HEK293T (cell line): Measurements from ENCODE around the gene STEAP1.
"Not testable (repeated sequence)": the region's sequence is repeated elsewhere in the genome, so short reads cannot be mapped to it uniquely, and the experiment has no call there.

Source experiments
- CTCF ChIA-PET: fragments of 350-600 bp; formaldehyde crosslinking; extraction: SDS; loops from one replicate; lab custom pipeline; 2021; ENCODE audit warnings: antibody characterized with exemption, inconsistent platforms; lab: Yijun Ruan, JAX
- POLR2A ChIA-PET: fragments of 350-600 bp; formaldehyde crosslinking; extraction: SDS; loops from one replicate; lab custom pipeline; 2020; ENCODE audit warnings: antibody characterized with exemption, inconsistent platforms; lab: Yijun Ruan, JAX
- DNase-seq: peaks from one replicate; pipeline ENCODE4 v3.0.0; 2012; ENCODE audit warnings: mixed read lengths; ENCODE audit errors: extremely low spot score
- ARNT ChIP-seq: fragments of 450-650 bp; IDR thresholded peaks from 2 replicates; pipeline ENCODE4 v1.6.1; 2017; ENCODE audit warnings: mild to moderate bottlenecking
- BHLHE40 ChIP-seq: fragments of 450-650 bp; IDR thresholded peaks from 2 replicates; pipeline ENCODE4 v1.6.1; 2016; ENCODE audit warnings: mild to moderate bottlenecking, moderate library complexity, borderline replicate concordance
- CTBP1 ChIP-seq: fragments of 450-650 bp; IDR thresholded peaks from 2 replicates; pipeline ENCODE4 v1.6.1; 2016; ENCODE audit warnings: borderline replicate concordance
- ELF4 ChIP-seq: fragments of 450-650 bp; IDR thresholded peaks from 2 replicates; pipeline ENCODE4 v1.6.1; 2017; ENCODE audit warnings: antibody characterized with exemption
- FOXA1 ChIP-seq: fragments of 450-650 bp; IDR thresholded peaks from 2 replicates; pipeline ENCODE4 v1.6.1; 2016; ENCODE audit warnings: mild to moderate bottlenecking
- FOXK2 ChIP-seq: fragments of 450-650 bp; IDR thresholded peaks from 2 replicates; pipeline ENCODE4 v1.6.1; 2016; ENCODE audit warnings: mild to moderate bottlenecking
- FOXM1 ChIP-seq: fragments of 450-650 bp; IDR thresholded peaks from 2 replicates; pipeline ENCODE4 v1.6.1; 2017; ENCODE audit warnings: mild to moderate bottlenecking, borderline replicate concordance
- HDGF ChIP-seq: fragments of 450-650 bp; IDR thresholded peaks from 2 replicates; pipeline ENCODE4 v1.6.1; 2017; ENCODE audit warnings: antibody characterized with exemption, borderline replicate concordance
- L3MBTL2 ChIP-seq: fragments of 450-650 bp; conservative IDR thresholded peaks from 2 replicates; pipeline ENCODE4 v1.6.1; 2016; ENCODE audit warnings: mild to moderate bottlenecking
- LEF1 ChIP-seq: fragments of 450-650 bp; IDR thresholded peaks from 2 replicates; pipeline ENCODE4 v1.6.1; 2017; ENCODE audit warnings: mild to moderate bottlenecking, borderline replicate concordance
- NFRKB ChIP-seq: fragments of 450-650 bp; IDR thresholded peaks from 2 replicates; pipeline ENCODE4 v1.6.1; 2016; ENCODE audit warnings: mild to moderate bottlenecking, moderate library complexity
- PKNOX1 ChIP-seq: fragments of 450-650 bp; IDR thresholded peaks from 2 replicates; pipeline ENCODE4 v1.6.1; 2016
- SP1 ChIP-seq: fragments of 450-650 bp; IDR thresholded peaks from 2 replicates; pipeline ENCODE4 v1.6.1; 2017
- SUZ12 ChIP-seq: fragments of 450-650 bp; IDR thresholded peaks from 2 replicates; pipeline ENCODE4 v1.6.1; 2016; ENCODE audit warnings: mild to moderate bottlenecking
- TARDBP ChIP-seq: fragments of 450-650 bp; IDR thresholded peaks from 2 replicates; pipeline ENCODE4 v1.6.1; 2016
- ZNF384 ChIP-seq: fragments of 450-650 bp; IDR thresholded peaks from 2 replicates; pipeline ENCODE4 v1.6.1; 2016

The STEAP1 gene

GRCh38 chr7:90178166-90178565 is 23.9 kb downstream of the STEAP1 start:
- POLR2A ChIA-PET = no interaction called here
- CTCF ChIA-PET = no interaction called here
- TF ChIP-seq NFRKB (no peak), CTBP1 (no peak), FOXA1 (no peak), BHLHE40 (no peak), FOXM1 (no peak), LEF1 (no peak), FOXK2 (no peak), SP1 (no peak), HDGF (no peak), PKNOX1 (no peak), ARNT (no peak), SUZ12 (no peak), ELF4 (no peak), ZNF384 (no peak), TARDBP (no peak)
- no peak for DNase-seq

GRCh38 chr7:90178679-90179278 is 24.5 kb downstream of the STEAP1 start:
- ChIA-PET CTCF (no interaction called here), POLR2A (no interaction called here)
- no peak for TF ChIP-seq L3MBTL2
- TF ChIP-seq FOXK2 = no peak
- TF ChIP-seq FOXM1 = no peak
- no peak for TF ChIP-seq ARNT
- TF ChIP-seq TARDBP = no peak
- TF ChIP-seq LEF1 = no peak
- TF ChIP-seq NFRKB = no peak
- DNase-seq = no peak

- CTCF ChIA-PET = no interaction called here
- POLR2A ChIA-PET = no interaction called here
- DNase-seq = no peak
- TF ChIP-seq FOXM1 (no peak), HDGF (no peak), ZNF384 (no peak), FOXA1 (no peak), LEF1 (no peak), NFRKB (no peak), FOXK2 (no peak), SP1 (no peak), ELF4 (no peak), SUZ12 (no peak), CTBP1 (no peak)
Observed at GRCh38 chr7:90180011-90180585, 25.8 kb downstream of the STEAP1 start.

- POLR2A ChIA-PET = no interaction called here
- CTCF ChIA-PET = no interaction called here
- TF ChIP-seq BHLHE40 = no peak
- no peak for TF ChIP-seq PKNOX1
- no peak for TF ChIP-seq LEF1
- no peak for TF ChIP-seq SP1
- TF ChIP-seq SUZ12 = no peak
- no peak for TF ChIP-seq L3MBTL2
- no peak for TF ChIP-seq FOXA1
- no peak for TF ChIP-seq HDGF
- TF ChIP-seq ZNF384 = no peak
- no peak for TF ChIP-seq ARNT
- TF ChIP-seq ELF4 = no peak
- no peak for TF ChIP-seq FOXM1
- no peak for TF ChIP-seq NFRKB
- no peak for TF ChIP-seq TARDBP
- no peak for TF ChIP-seq CTBP1
- TF ChIP-seq FOXK2 = no peak
- no peak for DNase-seq
Observed at GRCh38 chr7:90180649-90181048, 26.4 kb downstream of the STEAP1 start.

- POLR2A ChIA-PET = no interaction called here
- CTCF ChIA-PET = no interaction called here
- TF ChIP-seq ZNF384 (no peak), SUZ12 (no peak), BHLHE40 (no peak), FOXA1 (no peak), TARDBP (no peak), ARNT (no peak), L3MBTL2 (no peak), HDGF (no peak), LEF1 (no peak), FOXK2 (no peak), FOXM1 (no peak), PKNOX1 (no peak), ELF4 (no peak), NFRKB (no peak)
- DNase-seq = no peak
Observed at GRCh38 chr7:90181485-90181884, 27.2 kb downstream of the STEAP1 start.

- DNase-seq, CTCF ChIA-PET, POLR2A ChIA-PET: not testable (repeated sequence)
Observed at GRCh38 chr7:90186290-90186689, 32.0 kb downstream of the STEAP1 start.
